ENCODE measurements around the gene R3HDM2. TPM values are rescaled to one million over a fixed set of nuclear protein-coding genes. Genes with fewer than 3 reads are reported as not detected.

The R3HDM2 gene
- total and polyA plus RNA-seq, 8 donors, result 14.5 to 39.8 (median 24.4) TPM

GRCh38 chr12:57476993-57477709 lies 46.3 kb upstream of the R3HDM2 start:
- Histone ChIP-seq H3K4me1 (peaks cover 3 to 5% (median 3%) of the 10 kb centered on the region in 3 donors), H3K36me3 (no peaks in the 10 kb centered on the region), H3K27ac (peak overlapping the region in 2 of 4 donors; percentile 33 to 41), H3K9me3 (no peaks in the 10 kb centered on the region), H3K4me3 (peak overlapping the region in 1 of 4 donors; percentile 55), H3K27me3 (peaks cover 0 to 4% (median 0%) of the 10 kb centered on the region in 4 donors)
- FAIRE-seq (no peak), DNase-seq (peak in 1 of 6 donors; percentile 36), ATAC-seq (no peak)
- intact Hi-C loops (cut with DNase I), result no loop called here
- 81 to 84% methylated on average over 14 to 15 of the region's 15 CpGs for WGBS, 2 donors
- TF ChIP-seq CTCF (IDR thresholded peaks at IDR 0.05), result no peak

- DNase-seq (peak in 1 of 6 donors; percentile 61), FAIRE-seq (no peak), ATAC-seq (peak; percentile 12 to 29 (median 24))
- peaks cover 0 to 4% (median 0%) of the 10 kb centered on the region in 4 donors for H3K27me3 ChIP-seq
- no peaks in the 10 kb centered on the region for H3K9me3 ChIP-seq
- no peaks in the 10 kb centered on the region for H3K36me3 ChIP-seq
- intact Hi-C loops (cut with DNase I), result no loop called here
- 27 to 28% methylated on average over 29 of the region's 29 CpGs for WGBS, 2 donors
- no peak for TF ChIP-seq CTCF (IDR thresholded peaks at IDR 0.05)
- H3K4me3 ChIP-seq, result peak overlapping the region; percentile 12 to 55 (median 30)
- H3K27ac ChIP-seq, result no peak overlapping the region
- peaks cover 3 to 5% (median 3%) of the 10 kb centered on the region in 3 donors for H3K4me1 ChIP-seq
Observed at GRCh38 chr12:57476162-57476992, 45.5 kb upstream of the R3HDM2 start.

GRCh38 chr12:57475271-57476161 lies 44.7 kb upstream of the R3HDM2 start:
- 8% methylated on average over 46 to 84 of the region's 84 CpGs for WGBS, 2 donors
- ATAC-seq (peak; percentile 60 to 73 (median 66)), FAIRE-seq (no peak), DNase-seq (peak in 3 of 6 donors; percentile 52 to 85 (median 79))
- Histone ChIP-seq H3K36me3 (no peaks in the 10 kb centered on the region), H3K4me1 (peaks cover 3 to 5% (median 3%) of the 10 kb centered on the region in 3 donors), H3K27ac (no peak overlapping the region), H3K4me3 (peak overlapping the region; percentile 12 to 55 (median 30)), H3K9me3 (no peaks in the 10 kb centered on the region), H3K27me3 (peaks cover 0 to 4% (median 0%) of the 10 kb centered on the region in 4 donors)
- intact Hi-C loops (cut with DNase I), result no loop called here
- TF ChIP-seq CTCF (IDR thresholded peaks at IDR 0.05), result no peak

- TF ChIP-seq CTCF (IDR thresholded peaks at IDR 0.05), result no peak
- Histone ChIP-seq H3K27me3 (peaks cover 0 to 4% (median 0%) of the 10 kb centered on the region in 4 donors), H3K9me3 (no peaks in the 10 kb centered on the region), H3K4me1 (peaks cover 3 to 5% (median 3%) of the 10 kb centered on the region in 3 donors), H3K4me3 (peak overlapping the region in 1 of 4 donors; percentile 55), H3K27ac (no peak overlapping the region), H3K36me3 (no peaks in the 10 kb centered on the region)
- intact Hi-C loops (cut with DNase I), result no loop called here
- FAIRE-seq, result no peak
- WGBS, 2 donors, result 64 to 73% methylated on average over 7 of the region's 7 CpGs
- peak in 1 of 6 donors; percentile 43 for DNase-seq
- no peak for ATAC-seq
Observed at GRCh38 chr12:57474862-57475261, 44.0 kb upstream of the R3HDM2 start.
